Measurements from ENCODE around the gene MBOAT1.

MBOAT1 gene

DNA sequence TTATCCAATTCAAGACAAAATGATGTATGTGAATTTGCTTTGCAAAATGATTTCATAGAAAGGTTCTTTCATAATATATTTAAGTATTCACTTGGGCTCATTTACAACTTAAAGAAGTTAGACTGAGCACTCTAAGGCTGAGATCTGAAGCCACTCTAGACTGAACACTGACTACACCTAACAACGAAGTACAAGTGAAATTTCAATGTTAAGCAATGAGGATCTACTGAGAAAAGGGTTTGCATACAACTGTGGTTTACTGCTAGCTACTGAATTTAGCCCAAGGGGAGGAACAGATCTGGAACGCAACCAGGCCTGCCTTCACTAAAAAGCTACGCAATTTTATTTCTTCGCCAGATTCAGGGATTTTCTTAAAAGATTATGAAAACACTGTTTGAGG is 106.4 kb downstream of the MBOAT1 start:
- DNase-seq (ENCODE audit: low read depth in 2 of 2, low spot score in 1 of 2): no peak

DNA sequence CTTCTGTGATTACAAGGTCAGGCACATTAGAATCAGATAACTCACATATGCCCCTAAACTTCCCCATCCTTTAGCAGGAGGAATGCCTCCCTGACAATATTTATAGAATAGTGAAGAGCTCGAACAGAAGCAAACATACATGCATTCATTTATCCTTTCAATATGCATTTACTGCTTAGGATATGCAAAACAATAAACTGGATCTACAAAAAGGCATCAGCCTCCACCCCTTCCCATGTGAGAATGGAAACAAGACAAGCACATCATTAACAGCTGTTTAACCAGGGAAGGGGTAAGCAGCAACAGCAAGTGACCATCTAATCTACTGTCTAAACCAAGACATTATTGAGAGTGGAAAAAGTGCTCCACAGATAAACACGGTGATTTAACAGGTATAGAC is 107.6 kb downstream of the MBOAT1 start:
- no peak for DNase-seq (ENCODE audit: low read depth in 2 of 2, low spot score in 1 of 2)

DNA sequence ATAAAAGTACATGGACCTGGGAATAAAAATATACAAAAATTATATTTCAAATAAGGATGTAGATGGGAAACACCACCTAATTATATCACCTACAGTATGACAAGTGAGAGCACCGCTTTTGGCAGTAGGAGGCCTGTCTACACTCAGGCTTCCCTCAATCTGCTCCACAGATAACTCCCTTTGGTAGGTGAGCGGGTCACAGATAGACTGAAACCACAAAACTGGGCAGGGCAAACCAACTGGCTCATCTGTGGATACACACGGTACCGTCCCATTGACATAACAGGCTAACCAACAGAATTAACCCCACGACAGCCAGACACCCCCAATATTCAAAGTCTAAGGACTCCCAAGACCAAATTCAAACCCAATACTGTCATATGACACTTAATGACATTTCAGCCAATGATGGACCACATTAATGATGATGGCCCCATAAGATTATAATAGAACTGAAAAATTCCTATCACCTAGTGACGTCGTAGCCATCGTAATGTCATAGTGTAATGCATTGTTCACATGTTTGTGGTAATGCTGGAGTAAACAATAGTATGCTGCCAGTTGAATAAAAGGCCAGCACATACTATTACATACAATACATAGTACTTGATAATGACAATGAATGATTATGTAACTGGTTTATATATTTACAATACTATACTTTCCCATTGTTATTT is 109.7 kb downstream of the MBOAT1 start:
- DNase-seq (ENCODE audit: low read depth in 2 of 2, low spot score in 1 of 2): no peak

DNA sequence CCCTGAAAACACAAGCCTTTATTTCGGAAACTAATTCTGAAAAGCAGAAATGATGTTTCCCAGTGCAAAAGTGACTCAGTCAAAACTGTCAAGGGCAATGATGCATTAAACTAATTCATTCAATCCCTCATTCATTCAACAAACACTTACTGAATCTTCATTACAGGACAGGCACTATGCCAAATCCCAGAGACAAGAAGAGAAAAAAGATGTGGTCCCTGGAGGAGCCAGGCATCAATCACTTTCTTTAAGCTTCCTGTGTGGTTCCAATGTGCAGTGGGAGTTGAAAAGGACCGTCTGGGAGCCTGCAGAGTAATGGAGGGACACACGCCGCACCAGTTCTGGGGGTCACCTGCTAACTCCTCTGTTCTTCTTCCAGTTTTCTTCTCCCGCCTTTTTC is 113.1 kb downstream of the MBOAT1 start:
- DNase-seq (ENCODE audit: low read depth in 2 of 2, low spot score in 1 of 2): no peak

DNA sequence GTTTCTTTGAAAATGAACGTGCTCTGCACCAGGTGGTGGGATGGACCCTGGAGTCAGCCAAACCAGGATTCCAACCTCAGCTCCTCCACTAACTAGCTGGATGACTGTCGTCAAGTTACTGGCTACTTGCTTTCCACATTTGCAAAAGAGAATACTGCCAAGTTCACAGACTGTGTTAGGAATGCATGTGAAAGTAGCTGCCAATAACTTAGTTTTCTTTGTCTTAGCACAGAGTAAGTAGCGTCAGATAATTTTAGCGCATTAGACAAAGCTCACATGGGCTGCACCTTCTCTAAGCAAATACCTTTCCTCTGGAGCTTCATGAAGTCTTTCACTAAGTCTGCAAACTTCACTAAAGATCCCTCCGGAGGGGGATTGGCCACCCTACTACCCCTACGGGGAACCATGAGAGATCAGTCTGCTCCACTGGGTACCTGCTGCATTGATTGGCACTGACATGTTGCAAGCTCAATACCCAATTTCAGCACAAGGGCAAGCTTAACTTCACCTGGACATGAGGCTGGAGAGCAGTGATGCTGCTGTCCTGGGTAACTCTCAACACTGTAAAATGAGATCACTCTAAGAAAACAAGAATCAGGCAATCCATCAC is 113.9 kb downstream of the MBOAT1 start:
- no peak for DNase-seq (ENCODE audit: low read depth in 2 of 2, low spot score in 1 of 2)

DNA sequence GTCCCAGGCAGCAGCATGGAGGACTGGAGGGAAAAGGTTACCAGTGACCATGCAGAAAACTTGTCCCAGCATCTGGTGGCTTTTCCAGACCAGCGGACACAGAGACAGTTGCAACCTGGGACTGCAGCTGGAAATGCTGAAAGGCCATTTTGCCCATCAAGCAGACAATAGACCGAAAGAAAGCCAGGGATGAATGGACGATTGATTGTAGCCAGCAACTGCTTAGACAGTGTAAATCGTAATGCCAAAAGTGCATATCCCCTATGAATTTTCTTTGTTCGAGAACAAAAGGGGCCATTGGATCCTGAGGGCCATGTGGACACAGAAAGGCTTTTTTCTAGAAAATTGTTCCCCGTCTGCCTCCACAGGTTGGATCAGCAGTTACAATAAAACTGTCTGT is 115.7 kb downstream of the MBOAT1 start:
- DNase-seq (ENCODE audit: low read depth in 2 of 2, low spot score in 1 of 2): no peak

DNA sequence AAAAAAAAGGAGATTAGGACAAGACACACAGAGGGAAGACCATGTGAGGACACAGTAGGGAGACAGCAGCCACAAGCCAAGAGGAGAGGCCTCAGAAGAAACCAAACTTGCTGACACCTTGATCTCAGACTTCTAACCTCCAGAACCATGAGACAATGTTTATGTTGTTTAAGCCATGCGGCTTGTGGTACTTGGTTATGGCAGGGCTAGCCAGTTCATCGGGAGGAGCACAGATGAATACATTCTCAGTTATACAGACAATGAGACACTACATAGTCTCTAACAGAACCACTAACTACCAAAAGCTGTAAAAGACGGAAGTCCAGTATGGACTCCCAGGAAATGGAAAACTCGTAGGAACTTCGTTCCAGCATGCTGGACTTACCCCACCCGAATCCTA is 116.8 kb downstream of the MBOAT1 start:
- DNase-seq (ENCODE audit: low read depth in 2 of 2, low spot score in 1 of 2): no peak

DNA sequence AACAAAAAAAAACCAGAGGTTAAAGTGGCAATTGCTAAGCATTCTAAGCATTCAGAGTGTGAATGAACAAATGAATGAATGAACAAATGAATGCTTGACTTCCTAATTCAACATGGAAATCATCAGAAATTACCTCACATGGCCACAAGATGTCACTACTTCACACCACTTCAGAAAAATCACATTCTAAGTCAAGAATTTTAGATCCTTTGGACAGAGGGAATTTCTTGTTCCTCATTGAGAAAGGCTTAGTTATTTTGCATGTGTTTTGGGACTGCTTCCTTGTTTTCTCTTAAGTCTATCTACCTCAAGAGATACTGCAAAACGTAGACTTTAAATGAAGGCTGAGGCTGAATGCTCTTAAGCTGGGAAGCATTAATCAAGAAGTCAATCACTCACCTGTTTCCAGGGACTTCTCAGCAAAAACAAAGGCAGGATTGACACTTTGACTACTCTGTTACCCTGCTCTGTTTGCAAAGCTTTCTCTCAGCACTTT is 120.2 kb downstream of the MBOAT1 start:
- no peak for DNase-seq (ENCODE audit: low read depth in 2 of 2, low spot score in 1 of 2)

DNA sequence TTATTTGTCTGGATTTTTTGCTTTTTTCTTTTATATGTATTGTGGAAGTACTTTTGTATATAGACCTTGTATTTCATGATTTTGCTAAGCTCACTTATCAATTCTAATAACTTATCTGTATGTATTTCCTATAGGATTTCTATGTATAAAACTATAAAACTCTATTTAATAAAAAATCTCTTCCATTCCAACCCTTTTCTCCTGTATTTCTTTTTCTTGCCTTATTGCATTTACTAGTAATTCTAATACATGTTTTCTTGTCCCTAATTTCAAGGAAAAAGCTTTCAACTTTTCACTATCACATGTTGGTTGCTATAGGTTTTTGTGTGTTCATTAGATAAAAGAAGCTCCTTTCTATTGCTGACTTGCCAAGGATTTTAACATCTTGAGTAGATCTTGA is 125.3 kb downstream of the MBOAT1 start:
- no peak for DNase-seq (ENCODE audit: low read depth in 2 of 2, low spot score in 1 of 2)

DNA sequence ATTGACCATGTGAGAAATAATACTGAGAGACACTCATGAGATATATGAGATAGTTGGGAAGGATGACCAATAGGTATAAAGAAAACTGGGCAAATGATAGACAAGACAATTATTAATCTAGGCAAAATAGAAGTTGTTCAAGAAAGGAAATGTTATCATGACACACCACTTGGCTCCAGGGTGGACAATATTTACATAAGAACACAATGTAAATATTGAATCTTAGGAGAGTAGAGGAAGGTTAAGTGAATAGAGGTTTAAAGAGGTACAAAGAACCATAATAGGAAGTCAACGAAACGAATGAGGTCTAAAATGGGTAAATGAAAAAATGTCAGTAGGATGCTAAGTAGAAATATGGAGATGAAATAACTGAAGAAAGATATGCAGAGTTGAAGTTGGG is 126.5 kb downstream of the MBOAT1 start:
- DNase-seq (ENCODE audit: low read depth in 2 of 2, low spot score in 1 of 2): no peak

DNA sequence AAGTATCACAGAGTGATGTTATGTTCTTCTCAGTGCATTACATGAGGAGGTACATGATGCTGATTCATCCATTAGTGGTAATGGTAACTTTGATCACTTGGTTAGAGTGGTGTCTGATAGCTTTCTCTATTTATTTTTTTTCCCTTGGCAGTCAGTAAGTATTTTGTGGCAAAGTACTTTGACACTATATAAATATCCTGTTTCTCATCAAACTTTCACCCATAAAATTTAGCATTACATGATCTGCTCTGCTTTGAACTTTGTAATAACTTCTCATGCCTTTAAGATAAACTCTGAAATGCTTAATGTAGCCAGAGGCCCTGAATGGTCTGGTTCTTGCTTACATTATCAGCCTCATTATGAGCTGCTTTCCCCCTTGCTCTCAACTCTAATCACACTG is 127.9 kb downstream of the MBOAT1 start:
- no peak for DNase-seq (ENCODE audit: low read depth in 2 of 2, low spot score in 1 of 2)

DNA sequence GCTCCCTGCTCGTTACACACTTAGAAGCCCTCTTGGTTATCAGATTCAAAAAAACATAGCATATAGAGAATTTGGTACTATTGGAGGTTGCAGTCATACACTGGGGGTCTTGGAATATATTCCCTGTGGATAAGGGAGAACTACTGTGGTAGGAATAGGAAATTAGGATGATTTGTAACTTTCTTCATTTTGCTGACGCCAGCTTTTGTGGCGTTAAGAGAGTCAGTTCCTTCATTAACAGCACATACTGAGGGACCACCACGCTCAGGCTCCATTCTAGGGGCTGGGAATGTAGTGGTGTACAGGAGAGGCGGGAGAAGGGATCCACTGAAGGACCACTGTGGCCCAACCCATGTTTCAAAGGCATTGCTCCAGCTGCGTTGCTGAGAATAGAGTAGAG is 140.3 kb downstream of the MBOAT1 start:
- DNase-seq (ENCODE audit: low read depth in 2 of 2, low spot score in 1 of 2): no peak

DNA sequence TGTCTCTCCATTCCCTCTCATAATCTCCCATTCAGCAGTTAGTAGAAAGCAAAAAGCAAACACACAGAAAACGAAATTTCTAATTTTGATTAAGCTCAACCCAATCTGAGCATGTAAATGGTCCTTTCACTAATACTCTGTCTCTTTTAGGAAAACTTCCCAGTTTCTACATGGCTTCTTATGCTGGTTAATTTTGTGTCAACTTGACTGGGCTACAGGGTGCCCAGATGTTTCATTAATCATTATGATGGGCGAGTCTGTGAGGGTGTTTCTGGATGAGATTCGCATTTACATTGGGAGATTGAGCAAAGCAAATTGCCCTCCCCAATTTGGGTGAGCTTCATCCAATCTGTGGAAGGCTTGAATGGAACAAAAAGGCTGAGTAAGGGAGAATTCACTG is 142.2 kb downstream of the MBOAT1 start:
- DNase-seq (ENCODE audit: low read depth in 2 of 2, low spot score in 1 of 2): no peak

DNA sequence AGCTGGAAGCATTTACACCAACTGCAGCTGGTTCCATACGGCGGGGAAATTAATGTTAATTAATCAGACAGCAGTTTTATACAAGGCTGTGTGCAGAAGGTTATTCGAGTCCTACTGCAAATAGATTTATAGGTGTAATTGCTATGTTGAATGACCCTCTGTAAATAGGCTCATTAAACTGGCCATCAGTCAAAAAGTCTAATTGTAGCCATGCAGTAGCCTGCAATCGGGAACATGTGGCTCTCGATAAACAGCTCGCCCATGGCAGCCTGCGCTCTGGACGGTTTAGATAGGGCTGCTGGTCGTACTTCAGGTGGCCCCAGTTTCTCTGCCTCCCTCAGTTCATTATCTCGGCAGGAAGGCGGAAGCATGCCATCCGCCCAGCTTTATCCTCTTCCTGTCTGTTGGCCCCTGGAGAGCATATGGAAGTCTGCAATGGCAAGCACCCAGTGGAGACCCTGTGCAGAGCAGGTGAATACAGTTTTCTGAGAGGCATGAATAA is 143.2 kb downstream of the MBOAT1 start:
- DNase-seq (ENCODE audit: low read depth in 2 of 2, low spot score in 1 of 2): no peak

DNA sequence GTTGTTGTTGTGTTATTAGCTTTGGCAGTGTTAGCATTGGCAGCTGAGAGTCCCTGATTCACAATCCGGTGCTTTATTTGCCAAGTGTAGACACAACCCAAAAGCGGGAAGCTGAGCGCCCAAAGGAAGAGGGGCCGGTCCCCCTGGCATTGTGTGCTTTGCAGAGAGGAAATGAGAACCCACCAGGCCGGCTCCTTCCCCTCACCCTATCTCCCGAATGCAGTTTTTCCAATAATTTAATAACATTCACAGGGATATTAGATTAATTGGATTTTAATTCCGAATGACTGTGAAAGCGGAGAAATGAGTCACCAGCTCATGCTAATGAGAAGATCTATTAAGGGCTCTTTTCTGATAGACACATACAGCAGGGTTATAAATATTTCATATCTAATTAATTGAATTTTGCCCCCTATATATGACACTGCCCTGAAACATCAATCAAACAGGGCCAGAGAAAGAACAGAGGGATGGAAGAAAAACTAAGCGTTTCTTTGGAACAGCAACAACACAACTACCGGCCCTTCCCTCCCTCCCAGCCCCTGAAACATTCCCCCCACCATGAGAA is 143.8 kb downstream of the MBOAT1 start:
- DNase-seq (ENCODE audit: low read depth in 2 of 2, low spot score in 1 of 2): no peak

DNA sequence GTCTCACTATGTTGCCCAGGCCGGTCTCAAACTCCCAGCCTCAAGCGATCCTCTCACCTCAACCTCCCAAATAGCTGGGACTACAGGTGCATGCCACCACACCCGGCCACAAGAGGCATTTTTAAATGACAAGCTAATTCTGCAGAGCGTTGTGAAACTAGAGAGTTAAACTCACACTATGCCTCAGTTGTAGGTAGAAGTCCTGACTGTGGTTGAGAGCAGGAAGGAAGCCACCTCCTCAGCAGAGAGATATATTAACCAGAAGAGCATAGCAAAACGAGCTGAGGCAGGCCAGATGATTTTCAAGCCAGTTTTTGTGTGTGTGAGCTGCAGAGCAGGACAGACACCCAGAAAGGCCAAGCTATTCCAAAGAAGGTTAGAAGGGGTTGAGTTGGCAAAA is 150.3 kb downstream of the MBOAT1 start:
- no peak for DNase-seq (ENCODE audit: low read depth in 2 of 2, low spot score in 1 of 2)

DNA sequence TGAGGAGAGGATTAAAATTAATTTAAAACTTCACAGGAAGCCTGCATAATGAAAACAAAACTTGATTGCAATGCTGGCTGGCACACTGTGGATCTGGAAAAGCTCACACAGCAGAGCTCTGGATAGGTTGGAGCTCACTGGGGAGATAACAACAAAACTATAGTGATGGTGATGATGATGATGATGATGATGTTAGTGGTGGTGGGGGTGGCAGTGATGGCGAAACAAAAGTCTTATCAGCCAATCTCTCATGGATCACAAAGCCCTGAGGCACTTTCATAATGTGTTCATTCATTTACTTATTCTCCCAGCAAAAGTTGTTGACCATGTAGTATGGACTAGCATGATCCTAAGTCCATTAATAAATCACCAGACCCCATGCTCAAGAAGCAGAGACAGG is 152.0 kb downstream of the MBOAT1 start:
- no peak for DNase-seq (ENCODE audit: low read depth in 2 of 2, low spot score in 1 of 2)

DNA sequence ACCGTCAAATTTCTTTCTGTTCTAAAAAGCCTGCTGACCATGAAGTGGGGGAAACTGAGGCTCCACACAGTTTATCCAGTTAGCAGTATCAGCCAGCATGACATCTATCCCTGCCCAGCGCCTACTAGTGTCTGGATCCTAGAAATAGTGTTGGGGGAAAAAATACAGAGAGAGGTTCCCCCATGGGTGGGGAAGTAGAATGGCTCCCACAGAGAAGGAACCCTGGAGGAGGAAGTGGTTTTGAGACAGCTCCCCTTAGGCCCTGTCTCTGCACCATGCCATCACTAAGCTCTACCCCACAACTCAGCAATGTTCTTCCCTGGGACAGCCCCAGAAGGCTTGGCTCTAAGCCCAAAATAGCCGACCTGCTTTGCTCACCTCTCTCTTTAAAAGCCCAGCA is 153.4 kb downstream of the MBOAT1 start:
- no peak for DNase-seq (ENCODE audit: low read depth in 2 of 2, low spot score in 1 of 2)

DNA sequence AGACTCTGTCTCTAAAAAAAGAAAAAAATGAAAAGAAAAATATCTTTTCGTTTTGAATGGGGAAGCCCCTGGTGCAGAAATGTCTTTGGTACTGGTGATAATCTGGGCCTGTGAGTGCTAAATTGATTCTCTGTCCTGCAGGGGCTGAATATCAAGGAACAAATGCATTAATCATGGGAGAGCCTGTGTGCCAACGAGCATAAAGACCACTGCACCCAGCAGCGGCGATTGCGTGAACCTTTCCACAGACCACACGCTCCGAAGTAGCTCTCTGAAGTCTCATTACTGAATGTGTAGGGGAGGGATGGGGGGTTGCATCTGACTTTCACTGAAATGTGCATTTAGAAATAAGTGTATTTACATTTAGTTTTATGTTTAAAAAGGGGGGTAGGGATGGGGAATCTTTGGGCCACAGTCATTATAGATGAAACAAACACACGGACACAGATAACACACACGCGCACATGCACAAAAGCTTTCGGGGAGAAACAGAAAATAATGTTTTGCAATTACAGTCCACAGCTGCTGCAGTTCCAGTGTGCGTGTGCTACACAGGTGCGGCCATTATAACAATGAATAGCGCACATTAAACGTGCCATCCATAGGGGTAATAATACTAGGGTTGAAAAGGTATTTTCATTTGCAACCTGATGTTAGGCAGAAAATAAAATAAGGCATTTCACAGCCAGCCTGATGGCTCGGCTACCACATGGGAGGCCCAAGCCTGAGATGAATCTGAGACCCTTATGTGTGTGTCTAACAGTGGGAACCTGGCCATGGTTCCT is 154.0 kb downstream of the MBOAT1 start:
- no peak for DNase-seq (ENCODE audit: low read depth in 2 of 2, low spot score in 1 of 2)

DNA sequence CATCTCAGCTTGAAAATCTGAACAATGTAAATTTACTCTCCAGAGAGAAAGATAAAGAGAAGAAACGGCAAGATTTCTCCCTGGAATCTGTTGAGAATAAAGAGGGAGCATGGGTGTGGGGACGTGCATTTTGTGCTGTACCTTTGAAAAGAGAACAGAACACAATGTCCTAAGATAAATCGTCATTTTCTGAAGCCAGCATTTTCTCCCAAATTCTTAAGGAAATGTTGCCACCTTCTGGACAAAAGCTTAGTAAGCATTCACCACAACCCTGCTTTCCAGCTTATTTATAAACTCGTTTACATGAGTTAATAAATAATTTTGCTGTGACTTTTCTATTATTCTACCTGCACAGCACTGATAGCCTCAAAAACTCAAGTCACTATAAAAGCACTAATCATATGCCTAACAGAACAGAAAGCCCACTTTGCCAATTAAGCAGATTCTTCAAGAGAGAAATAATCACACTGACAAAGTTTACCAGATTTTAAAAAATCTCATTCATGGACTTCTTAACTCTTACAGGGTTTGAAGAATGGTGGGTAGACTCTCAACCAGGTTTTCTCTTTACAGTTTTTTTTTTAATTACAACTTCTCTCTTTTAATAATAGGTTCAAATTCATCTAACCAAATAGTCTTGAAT is 155.8 kb downstream of the MBOAT1 start:
- DNase-seq (ENCODE audit: low read depth in 2 of 2, low spot score in 1 of 2): no peak

DNA sequence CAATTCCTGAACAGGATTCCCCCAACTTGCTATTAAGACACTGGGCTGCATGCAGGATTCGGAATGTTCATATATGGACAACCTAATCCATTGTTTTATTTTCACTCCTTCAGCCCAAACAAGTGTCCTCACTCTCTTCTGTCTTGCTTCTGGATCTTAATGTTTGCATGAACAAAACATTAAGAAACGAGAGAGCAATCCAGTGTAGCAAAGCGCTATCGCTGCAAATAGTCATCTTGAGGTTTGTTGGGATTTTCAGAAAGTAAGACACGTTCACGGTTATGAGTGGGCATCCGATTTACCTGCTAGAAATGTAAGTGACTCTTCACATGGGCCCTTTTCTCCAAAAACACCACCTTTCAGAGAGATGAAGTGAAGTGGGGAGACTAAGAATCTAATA is 156.4 kb downstream of the MBOAT1 start:
- DNase-seq (ENCODE audit: low read depth in 2 of 2, low spot score in 1 of 2): no peak

All from stimulated activated CD8-positive, alpha-beta memory T cell treated with anti-CD3 and anti-CD28 coated beads, Interleukin-4, amount 100 ng/mL, for 1 hour (primary cell).